HepG2 (cell line): Measurements from ENCODE around the gene NCKAP1. TPM values are rescaled to one million over a fixed set of nuclear protein-coding genes. Genes with fewer than 3 reads are reported as not detected.

ENCODE experiments used
- ATAC-seq: fragments of 200-7000 bp; cut with Tn5 transposase; 3 replicates; pipeline ENCODE4 v1.9.1; 2020; ENCODE audit warnings: mild to moderate bottlenecking, moderate library complexity
- BruUV-seq: library from RNA; stranded (reverse); fragments of 400-500 nt; replicated peaks from 2 replicates; lab custom pipeline; 2021; lab: Mats Ljungman, UMichigan
- CTCF ChIA-PET: fragments of 300-600 bp; formaldehyde crosslinking; extraction: SDS; loops from one replicate; lab custom pipeline; 2021; ENCODE audit warnings: low total read pairs, inconsistent platforms, low intra/inter-chr PET ratio; lab: Yijun Ruan, JAX
- POLR2A ChIA-PET: fragments of 350-600 bp; sonication (Branson Sonifier 250); formaldehyde crosslinking; loops from one replicate; lab custom pipeline; 2020; ENCODE audit warnings: antibody characterized with exemption, inconsistent platforms; lab: Yijun Ruan, JAX
- DNase-seq: peaks from one replicate; pipeline ENCODE4 v3.0.0-alpha.2; 2015; ENCODE audit warnings: low spot score
- FAIRE-seq: peaks from 3 replicates; lab custom pipeline; 2011; peaks lifted over from hg19 to GRCh38; lab: Jason Lieb, UNC
- H2AFZ ChIP-seq: one replicate; pipeline ENCODE4 v1.6.1; 2011; ENCODE audit warnings: low read length, inconsistent platforms
- H3K27ac ChIP-seq: fragments of 300-600 bp; 3 replicates; pipeline ENCODE4 v1.8.0; 2011; ENCODE audit warnings: mixed run types, mild to moderate bottlenecking, mixed read lengths, low read length, inconsistent platforms; ENCODE audit not compliant: insufficient read depth; ENCODE audit errors: extremely low read length
- H3K27me3 ChIP-seq, 2 experiments: fragments of 200-600 bp in 1 of 2; 2 replicates in 1 of 2; 3 replicates in 1 of 2; pipeline versions ENCODE4 v1.6.0 to v1.8.0; 2011; ENCODE audit warnings: low read length in 2 of 2, mild to moderate bottlenecking in 2 of 2, moderate library complexity in 2 of 2, inconsistent platforms in 1 of 2; ENCODE audit not compliant: insufficient read depth in 2 of 2, control insufficient read depth in 1 of 2
- H3K36me3 ChIP-seq, 2 experiments: fragments of 200-600 bp in 1 of 2; replicated peaks in 1 of 2; 2 replicates in 1 of 2; 3 replicates in 1 of 2; pipeline versions ENCODE4 v1.5.1 to v1.8.0; 2011; ENCODE audit warnings: low read length in 2 of 2, inconsistent platforms in 1 of 2; ENCODE audit not compliant: insufficient read depth in 2 of 2, control insufficient read depth in 1 of 2
- H3K4me1 ChIP-seq: 2 replicates; pipeline ENCODE4 v1.5.1; 2012; ENCODE audit warnings: low read length, inconsistent platforms; ENCODE audit not compliant: insufficient read depth
- H3K4me2 ChIP-seq: 2 replicates; pipeline ENCODE4 v1.6.0; 2011; ENCODE audit warnings: low read depth, low read length, inconsistent platforms
- H3K4me3 ChIP-seq, 3 experiments: fragments of 200-600 bp in 1 of 3; sonication (generic), shearing (Covaris generic) in 1 of 3; replicated peaks in 1 of 3; 2 replicates each; pipeline ENCODE4 v1.5.1; 2011 to 2016; ENCODE audit warnings: low read length in 3 of 3, inconsistent platforms in 2 of 3, low read depth in 2 of 3, mild to moderate bottlenecking in 2 of 3, control low read depth in 1 of 3, mixed read lengths in 1 of 3; ENCODE audit not compliant: insufficient read depth in 1 of 3
- H3K79me2 ChIP-seq: one replicate; pipeline ENCODE4 v1.6.1; 2011; ENCODE audit warnings: low read length, inconsistent platforms; ENCODE audit not compliant: insufficient read depth
- H3K9ac ChIP-seq: 2 replicates; pipeline ENCODE4 v1.6.0; 2011; ENCODE audit warnings: mild to moderate bottlenecking, low read depth, low read length, inconsistent platforms; ENCODE audit not compliant: insufficient read depth
- H3K9me3 ChIP-seq: 2 replicates; pipeline ENCODE4 v1.5.1; 2012; ENCODE audit warnings: mild to moderate bottlenecking, low read length
- H4K20me1 ChIP-seq: 2 replicates; pipeline ENCODE4 v1.6.0; 2011; ENCODE audit warnings: inconsistent platforms, mild to moderate bottlenecking, low read length, moderate library complexity; ENCODE audit not compliant: insufficient read depth
- ERF ChIP-seq: IDR thresholded peaks from 2 replicates; pipeline ENCODE4 v1.6.1; 2018; ENCODE audit warnings: missing biosample characterization, missing genetic modification reagents
- KMT2B ChIP-seq: IDR thresholded peaks from 2 replicates; pipeline ENCODE4 v1.6.1; 2016; ENCODE audit warnings: missing genetic modification reagents, missing compliant biosample characterization
- MBD4 ChIP-seq: IDR thresholded peaks from 2 replicates; pipeline ENCODE4 v1.6.1; 2012; ENCODE audit warnings: low read length, inconsistent platforms, borderline replicate concordance
- RAD51 ChIP-seq: fragments of 450-650 bp; IDR thresholded peaks from 2 replicates; pipeline ENCODE4 v1.6.1; 2016; ENCODE audit warnings: borderline replicate concordance
- SNAPC4 ChIP-seq: sonication (generic); formaldehyde crosslinking; IDR thresholded peaks from 2 replicates; pipeline ENCODE4 v1.4.0; 2020; ENCODE audit warnings: mild to moderate bottlenecking, missing genetic modification reagents
- SP4 ChIP-seq: sonication (generic); formaldehyde crosslinking; IDR thresholded peaks from 2 replicates; pipeline ENCODE4 v1.8.1; 2023; ENCODE audit warnings: mild to moderate bottlenecking, missing genetic modification reagents
- XBP1 ChIP-seq: sonication (generic); formaldehyde crosslinking; IDR thresholded peaks from 2 replicates; pipeline ENCODE4 v1.5.0; 2020; ENCODE audit warnings: missing genetic modification reagents
- ZNF143 ChIP-seq: sonication (generic); formaldehyde crosslinking; IDR thresholded peaks from 2 replicates; pipeline ENCODE4 v1.4.0; 2020; ENCODE audit warnings: missing genetic modification reagents
- ZNF34 ChIP-seq: sonication (generic); formaldehyde crosslinking; IDR thresholded peaks from 2 replicates; pipeline ENCODE4 v1.4.0; 2020; ENCODE audit warnings: mild to moderate bottlenecking, missing genetic modification reagents, borderline replicate concordance
- WGBS: methylation state at CpG from one replicate; pipeline ENCODE4 v1.1.6; 2017; ENCODE audit warnings: low lambda C conversion rate; 5-methylcytosine and 5-hydroxymethylcytosine counted together
- in situ Hi-C: cut with HindIII; loops from 2 replicates; pipeline ENCODE4 v1.10.0; 2017; ENCODE audit warnings: low pct_unique_long_range_greater_than_20kb; ENCODE audit not compliant: extremely low pct_ligation_motif_present
- intact Hi-C: fragments of 100-400 bp; cut with micrococcal nuclease; formaldehyde crosslinking; loops from one replicate; pipeline ENCODE4 v1.10.0; 2022; ENCODE audit not compliant: unreplicated experiment
- polyA plus RNA-seq, 8 experiments: library from polyadenylated mRNA; depleted of rRNA in 3 of 8; stranded (reverse) in 7 of 8; unstranded in 1 of 8; fragments of >200 nt; fragmentation: Illumina TruSeq in 4 of 8; extraction: Trizol in 4 of 8; gene quantifications; 2 replicates each; pipeline versions ENCODE4 v1.2.1 to v1.2.3, GENCODE V29; 2011 to 2016; ENCODE audit warnings: low read depth in 4 of 8, missing spikeins in 1 of 8, mixed read lengths in 1 of 8; ENCODE audit not compliant: insufficient read depth in 1 of 8
- total RNA-seq, 5 experiments: library from RNA; depleted of rRNA; stranded (reverse); fragments of >200 nt; fragmentation: Illumina TruSeq; extraction: Trizol; gene quantifications; 2 replicates each; pipeline ENCODE4 v1.2.3, GENCODE V29; 2016; ENCODE audit warnings: low read depth in 1 of 5

NCKAP1 gene
- total and polyA plus RNA-seq, 2 of the 13 experiments (the other 11 are each of a cell fraction or from before 2014, with no cell fraction given): 72.1 to 96.3 TPM

GRCh38 chr2:182887753-182888415 is 150.4 kb downstream of the NCKAP1 start:
- no peak for TF ChIP-seq XBP1 (CRISPR knock-in tag)
- no peak for TF ChIP-seq SP4 (CRISPR knock-in tag)
- TF ChIP-seq ERF (CRISPR knock-in tag): no peak
- no peak for TF ChIP-seq KMT2B (CRISPR knock-in tag)
- TF ChIP-seq ZNF34 (CRISPR knock-in tag): no peak
- no peak for TF ChIP-seq ZNF143 (CRISPR knock-in tag)
- no peak for TF ChIP-seq SNAPC4 (CRISPR knock-in tag)
- TF ChIP-seq RAD51: no peak
- no peak for TF ChIP-seq MBD4
- no peaks in the 10 kb centered on the region for H3K27me3 ChIP-seq
- BruUV-seq: no TSS peak
- in situ Hi-C loops: no loop called here
- POLR2A ChIA-PET: no interaction called here
- H3K36me3 ChIP-seq: no peaks in the 10 kb centered on the region
- no peak for DNase-seq
- H3K79me2 ChIP-seq: no peaks in the 10 kb centered on the region
- H3K9me3 ChIP-seq: no peaks in the 10 kb centered on the region
- CTCF ChIA-PET: no interaction called here
- H2AFZ ChIP-seq: no peak overlapping the region
- no peak for FAIRE-seq
- no peak overlapping the region for H3K4me3 ChIP-seq
- H3K4me2 ChIP-seq: no peak overlapping the region
- no peak overlapping the region for H3K9ac ChIP-seq
- WGBS: 79% methylated on average over 4 of the region's 4 CpGs
- H4K20me1 ChIP-seq: no peaks in the 10 kb centered on the region
- H3K27ac ChIP-seq: no peak overlapping the region
- peaks cover 25% of the 10 kb centered on the region for H3K4me1 ChIP-seq
- intact Hi-C loops: no loop called here
- no peak for ATAC-seq
